Adrenal gland (tissue), 5 donors: ENCODE data around the gene CALML5.

Experiments
- CTCF ChIP-seq, 6 experiments: fragments of 450-650 bp in 4 of 6; fragments of 200-600 bp in 2 of 6; sonication (generic) in 1 of 6; IDR thresholded peaks; 1 replicate in 5 of 6; 2 replicates in 1 of 6; pipeline versions ENCODE4 v1.5.1 to v1.8.0; 2016 to 2021; ENCODE audit warnings: antibody characterized with exemption in 6 of 6, mild to moderate bottlenecking in 2 of 6, moderate library complexity in 1 of 6
- POLR2A ChIP-seq, 2 donors: fragments of 450-650 bp; IDR thresholded peaks; one replicate each; pipeline ENCODE4 v1.6.1; 2017; ENCODE audit warnings: antibody characterized with exemption in 2 of 2, mild to moderate bottlenecking in 2 of 2, moderate library complexity in 1 of 2
- donor health status: DM: no; HTN: no; CAD: no.

GRCh38 chr10:5533098-5533731, 33.8 kb upstream of the CALML5 start:
- TF ChIP-seq POLR2A (IDR thresholded peaks at IDR 0.05) (no peak), CTCF (IDR thresholded peaks at IDR 0.05) (no peak)
